ENCODE measurements around the gene ZFP36L2. TPM values are rescaled to one million over a fixed set of nuclear protein-coding genes. Genes with fewer than 3 reads are reported as not detected.
A peak's percentile ranks its signal among the peaks of the same experiment; 100 is the strongest.

The ZFP36L2 gene
- total RNA-seq, 1 experiment from 2014 or later: 105 TPM

GRCh38 chr2:43178602-43179542, 47.5 kb downstream of the ZFP36L2 start:
- H3K4me1 Mint-ChIP-seq: peaks cover 60 to 70% of the 10 kb centered on the region in 2 experiments
- H3K27me3 ChIP-seq (ENCODE audit: insufficient read depth, low read length): no peaks in the 10 kb centered on the region
- no peak overlapping the region for H3K4me2 ChIP-seq (ENCODE audit: insufficient read depth, insufficient read length, low read length)
- peak overlapping the region; percentile 59 for H3K27ac ChIP-seq (ENCODE audit: insufficient read length, low read depth, low read length)
- peak overlapping the region; percentile 41 to 48; a peak in 4 of 5 replicates for H3K4me3 Mint-ChIP-seq
- no peak overlapping the region for H3K56ac ChIP-seq (ENCODE audit: insufficient read length, low read depth, low read length)
- TF ChIP-seq CTCF (conservative IDR thresholded peaks at IDR 0.05): no peak
- no peak overlapping the region for H4K91ac ChIP-seq (ENCODE audit: insufficient read length, low read depth, low read length)
- H2BK5ac ChIP-seq (ENCODE audit: insufficient read length, low read length): peak overlapping the region; percentile 9
- no peak overlapping the region for H3T11ph ChIP-seq (ENCODE audit: low read length)
- peak overlapping the region; percentile 98 to 99 (median 99) for H3K27ac Mint-ChIP-seq
- H3K9me3 Mint-ChIP-seq: no peaks in the 10 kb centered on the region; a peak in 3 of 5 replicates
- no peak overlapping the region for H4K5ac ChIP-seq (ENCODE audit: insufficient read length, low read depth, low read length)
- H3K79me2 ChIP-seq (ENCODE audit: insufficient read depth, low read length): no peaks in the 10 kb centered on the region
- no peak overlapping the region for H2BK120ac ChIP-seq (ENCODE audit: low read depth, low read length, poor library complexity, severe bottlenecking)
- no peak overlapping the region; the same call in 1 of the 2 replicates for H3K4ac ChIP-seq (ENCODE audit: low read depth, low read length)
- H3K9ac ChIP-seq (ENCODE audit: extremely low read depth, insufficient read length, low read length): no peak overlapping the region
- H4K8ac ChIP-seq (replicated peaks; ENCODE audit: insufficient read length, low read depth, low read length): no peak overlapping the region
- no peaks in the 10 kb centered on the region for H3K23me2 ChIP-seq (ENCODE audit: insufficient read length, low read depth, low read length, poor library complexity, severe bottlenecking)
- H3K36me3 Mint-ChIP-seq (ENCODE audit: insufficient read depth in 1 of 3, low read depth in 3 of 3): no peaks in the 10 kb centered on the region
- H3K27me3 Mint-ChIP-seq (ENCODE audit: low read depth): 0 out of 2 replicates have a peak, but pooled peaks cover 1% of the 10 kb centered on the region
- no peaks in the 10 kb centered on the region for H4K20me1 ChIP-seq (ENCODE audit: control insufficient read depth, insufficient read depth, insufficient read length)
- H3K23ac ChIP-seq (ENCODE audit: insufficient read length, low read depth, low read length): no peak overlapping the region
- H3K79me1 ChIP-seq (ENCODE audit: insufficient read depth, low read depth, low read length, poor library complexity, severe bottlenecking): no peaks in the 10 kb centered on the region
- H2BK15ac ChIP-seq (ENCODE audit: low read depth, low read length): no peak overlapping the region
- H2BK20ac ChIP-seq (ENCODE audit: low read depth, low read length, poor library complexity, severe bottlenecking): peak overlapping the region; percentile 12
- peak overlapping the region; percentile 28; the same call in 1 of the 2 replicates for H3K14ac ChIP-seq (ENCODE audit: insufficient read depth, low read length)
- H3K18ac ChIP-seq (ENCODE audit: insufficient read length, low read depth, low read length): peak overlapping the region; percentile 45
- H3K4me1 ChIP-seq (ENCODE audit: insufficient read depth, low read length): peaks cover 19% of the 10 kb centered on the region
- no CpG with 5 or more reads among the region's 18 CpGs for WGBS (ENCODE audit: extremely low coverage, insufficient read length, low lambda C conversion rate)
- H2BK12ac ChIP-seq (ENCODE audit: insufficient read length, low read depth, low read length): peak overlapping the region; percentile 2
- H3K9me3 ChIP-seq (ENCODE audit: control insufficient read depth, low read depth, low read length): peaks cover 14% of the 10 kb centered on the region
- H2AFZ ChIP-seq (ENCODE audit: low read length): no peak overlapping the region
- peak; percentile 87 for DNase-seq
- no peak overlapping the region for H2AK5ac ChIP-seq (ENCODE audit: insufficient read length, low read length)
